ENCODE results near the gene NCLN.
A peak's percentile ranks its signal among the peaks of the same experiment; 100 is the strongest.
"Not testable (repeated sequence)": the region's sequence is repeated elsewhere in the genome, so short reads cannot be mapped to it uniquely, and the experiment has no call there.

Gene NCLN

GRCh38 chr19:3154957-3155736 lies 30.6 kb upstream of the NCLN start:
- peak; percentile 54 for DNase-seq (ENCODE audit: low read depth)

- no peak for DNase-seq (ENCODE audit: low read depth)
Measured at GRCh38 chr19:3157096-3157845, 28.5 kb upstream of the NCLN start.

GRCh38 chr19:3159565-3159964 lies 26.2 kb upstream of the NCLN start:
- no peak for DNase-seq (ENCODE audit: low read depth)

- no peak for DNase-seq (ENCODE audit: low read depth)
Measured at GRCh38 chr19:3160219-3160618, 25.5 kb upstream of the NCLN start.

- no peak for DNase-seq (ENCODE audit: low read depth)
Measured at GRCh38 chr19:3161453-3161852, 24.3 kb upstream of the NCLN start.

- no peak for DNase-seq (ENCODE audit: low read depth)
Measured at GRCh38 chr19:3162418-3163229, 23.1 kb upstream of the NCLN start.

- DNase-seq (ENCODE audit: low read depth): peak; percentile 61
Measured at GRCh38 chr19:3163230-3163886, 22.4 kb upstream of the NCLN start.

- no peak for DNase-seq (ENCODE audit: low read depth)
Measured at GRCh38 chr19:3163943-3164342, 21.8 kb upstream of the NCLN start.

- DNase-seq (ENCODE audit: low read depth): no peak
Measured at GRCh38 chr19:3167533-3168272, 18.0 kb upstream of the NCLN start.

GRCh38 chr19:3171894-3172672 lies 13.6 kb upstream of the NCLN start:
- DNase-seq (ENCODE audit: low read depth): no peak

- not testable (repeated sequence) for DNase-seq (ENCODE audit: low read depth)
Measured at GRCh38 chr19:3172673-3173000, 13.1 kb upstream of the NCLN start.

- DNase-seq (ENCODE audit: low read depth): no peak
Measured at GRCh38 chr19:3175781-3176714, 9.7 kb upstream of the NCLN start.

GRCh38 chr19:3176715-3177501 lies 8.8 kb upstream of the NCLN start:
- peak; percentile 60 for DNase-seq (ENCODE audit: low read depth)

- peak; percentile 60 for DNase-seq (ENCODE audit: low read depth)
Measured at GRCh38 chr19:3178377-3178972, 7.3 kb upstream of the NCLN start, which contains the start of gene S1PR4. Gene S1PR4 (plus strand): TSS chr19:3178769. CDS start chr19:3178793, 24 bp downstream.

GRCh38 chr19:3178973-3179738 lies 6.6 kb upstream of the NCLN start:
- no peak for DNase-seq (ENCODE audit: low read depth)

- no peak for DNase-seq (ENCODE audit: low read depth)
Measured at GRCh38 chr19:3179739-3180293, 5.9 kb upstream of the NCLN start.
